Effector memory CD8-positive, alpha-beta T cell (primary cell): ENCODE data around the gene SYCE1.
A peak's percentile ranks its signal among the peaks of the same experiment; 100 is the strongest.
"Not testable (repeated sequence)": the region's sequence is repeated elsewhere in the genome, so short reads cannot be mapped to it uniquely, and the experiment has no call there.

Experiments used
- ATAC-seq: fragments of 150-1000 bp; cut with Tn5 transposase; replicated peaks from 2 replicates; pipeline ENCODE4 v1.10.0; 2021; ENCODE audit warnings: mild to moderate bottlenecking, moderate library complexity
- DNase-seq, 3 experiments: peaks; one replicate each; pipeline ENCODE4 v3.0.0; 2021
- H3K27ac Mint-ChIP-seq, 2 donors: one replicate each; pipeline ENCODE4 v1.8.0; 2022; ENCODE audit warnings: mild to moderate bottlenecking in 2 of 2, mixed read lengths in 2 of 2, moderate library complexity in 2 of 2
- H3K27me3 Mint-ChIP-seq, 2 donors: one replicate each; pipeline ENCODE4 v1.8.0; 2022; ENCODE audit warnings: mixed read lengths in 2 of 2
- H3K36me3 Mint-ChIP-seq: one replicate; pipeline ENCODE4 v1.8.0; 2022; ENCODE audit warnings: mild to moderate bottlenecking, moderate library complexity, mixed read lengths; ENCODE audit not compliant: insufficient read depth
- H3K4me1 Mint-ChIP-seq, 2 donors: one replicate each; pipeline ENCODE4 v1.8.0; 2022; ENCODE audit warnings: low read depth in 2 of 2, mixed read lengths in 2 of 2
- H3K4me3 Mint-ChIP-seq, 2 donors: one replicate each; pipeline ENCODE4 v1.8.0; 2022; ENCODE audit warnings: mild to moderate bottlenecking in 2 of 2, mixed read lengths in 2 of 2, moderate library complexity in 2 of 2
- H3K9me3 Mint-ChIP-seq, 2 donors: one replicate each; pipeline ENCODE4 v1.8.0; 2022; ENCODE audit warnings: mixed read lengths in 2 of 2

The SYCE1 gene

GRCh38 chr10:133572055-133572454, 6.7 kb upstream of the SYCE1 start:
- not testable (repeated sequence) for H3K27ac Mint-ChIP-seq, ATAC-seq, DNase-seq, H3K36me3 Mint-ChIP-seq, H3K4me3 Mint-ChIP-seq, H3K4me1 Mint-ChIP-seq, H3K9me3 Mint-ChIP-seq
- H3K27me3 Mint-ChIP-seq = peaks cover 2 to 19% of the 10 kb centered on the region in 2 donors

- H3K4me3 Mint-ChIP-seq, ATAC-seq: not testable (repeated sequence)
These were observed 4.4 kb upstream of the SYCE1 start for GRCh38 chr10:133569801-133570200.

GRCh38 chr10:133568831-133569527, 3.6 kb upstream of the SYCE1 start:
- not testable (repeated sequence) for H3K27ac Mint-ChIP-seq, H3K36me3 Mint-ChIP-seq, H3K4me3 Mint-ChIP-seq, H3K9me3 Mint-ChIP-seq, H3K4me1 Mint-ChIP-seq, DNase-seq
- peaks cover 18 to 28% of the 10 kb centered on the region in 2 donors for H3K27me3 Mint-ChIP-seq
- peak; percentile 32 for ATAC-seq

More at GRCh38 chr10:133569801-133570200, 4.4 kb upstream of the SYCE1 start:
- not testable (repeated sequence) for H3K36me3 Mint-ChIP-seq, H3K27ac Mint-ChIP-seq, H3K9me3 Mint-ChIP-seq, DNase-seq, H3K4me1 Mint-ChIP-seq
- peaks cover 10 to 20% of the 10 kb centered on the region in 2 donors for H3K27me3 Mint-ChIP-seq

- DNase-seq = no peak
These were observed 2.9 kb upstream of the SYCE1 start for GRCh38 chr10:133568287-133568614.

GRCh38 chr10:133567609-133568286, 2.4 kb upstream of the SYCE1 start:
- Mint-ChIP-seq H3K27ac (no peak overlapping the region), H3K4me3 (no peak overlapping the region), H3K4me1 (no peaks in the 10 kb centered on the region), H3K27me3 (peaks cover 19 to 28% of the 10 kb centered on the region in 2 donors), H3K9me3 (no peaks in the 10 kb centered on the region), H3K36me3 (no peaks in the 10 kb centered on the region)
- ATAC-seq (no peak), DNase-seq (no peak)

More at GRCh38 chr10:133568287-133568614, 2.9 kb upstream of the SYCE1 start:
- H3K27me3 Mint-ChIP-seq = peaks cover 19 to 28% of the 10 kb centered on the region in 2 donors
- no peak overlapping the region for H3K4me3 Mint-ChIP-seq
- H3K36me3 Mint-ChIP-seq = no peaks in the 10 kb centered on the region
- no peak overlapping the region for H3K27ac Mint-ChIP-seq
- peaks cover 0 to under 1% of the 10 kb centered on the region in 2 donors for H3K9me3 Mint-ChIP-seq
- H3K4me1 Mint-ChIP-seq = no peaks in the 10 kb centered on the region
- ATAC-seq = no peak

- Mint-ChIP-seq H3K4me1 (no peaks in the 10 kb centered on the region), H3K27ac (no peak overlapping the region), H3K36me3 (no peaks in the 10 kb centered on the region), H3K4me3 (no peak overlapping the region), H3K9me3 (no peaks in the 10 kb centered on the region), H3K27me3 (peaks cover 19 to 32% of the 10 kb centered on the region in 2 donors)
- DNase-seq (no peak), ATAC-seq (no peak)
These were observed 1.7 kb upstream of the SYCE1 start for GRCh38 chr10:133567119-133567518.

- ATAC-seq (no peak), DNase-seq (no peak)
- Mint-ChIP-seq H3K9me3 (no peaks in the 10 kb centered on the region), H3K27me3 (peaks cover 19 to 40% of the 10 kb centered on the region in 2 donors), H3K27ac (no peak overlapping the region), H3K4me1 (no peaks in the 10 kb centered on the region), H3K4me3 (no peak overlapping the region), H3K36me3 (no peaks in the 10 kb centered on the region)
These were observed 567 bp downstream of the SYCE1 start for GRCh38 chr10:133564816-133565215.

- Mint-ChIP-seq H3K4me1 (no peaks in the 10 kb centered on the region), H3K9me3 (no peaks in the 10 kb centered on the region), H3K27ac (no peak overlapping the region), H3K27me3 (peaks cover 41 to 64% of the 10 kb centered on the region in 2 donors), H3K4me3 (no peak overlapping the region), H3K36me3 (no peaks in the 10 kb centered on the region)
- no peak for DNase-seq
- ATAC-seq = no peak
These were observed 6.2 kb downstream of the SYCE1 start for GRCh38 chr10:133559216-133559615.

- Mint-ChIP-seq H3K27ac (no peak overlapping the region), H3K9me3 (no peaks in the 10 kb centered on the region), H3K4me3 (no peak overlapping the region), H3K36me3 (no peaks in the 10 kb centered on the region), H3K4me1 (no peaks in the 10 kb centered on the region), H3K27me3 (peaks cover 42 to 61% of the 10 kb centered on the region in 2 donors)
- no peak for ATAC-seq
- no peak for DNase-seq
These were observed 8.0 kb downstream of the SYCE1 start for GRCh38 chr10:133557381-133557780.

GRCh38 chr10:133555521-133555920, 9.9 kb downstream of the SYCE1 start:
- ATAC-seq (no peak), DNase-seq (no peak)
- Mint-ChIP-seq H3K4me3 (no peak overlapping the region), H3K9me3 (no peaks in the 10 kb centered on the region), H3K27ac (no peak overlapping the region), H3K36me3 (no peaks in the 10 kb centered on the region), H3K4me1 (no peaks in the 10 kb centered on the region), H3K27me3 (peaks cover 49 to 61% of the 10 kb centered on the region in 2 donors)

- H3K9me3 Mint-ChIP-seq = no peaks in the 10 kb centered on the region
- H3K27me3 Mint-ChIP-seq = peaks cover 56 to 66% of the 10 kb centered on the region in 2 donors
- no peaks in the 10 kb centered on the region for H3K36me3 Mint-ChIP-seq
- H3K4me3 Mint-ChIP-seq = no peak overlapping the region
- no peak for DNase-seq
- H3K27ac Mint-ChIP-seq = no peak overlapping the region
- H3K4me1 Mint-ChIP-seq = no peaks in the 10 kb centered on the region
- ATAC-seq = no peak
These were observed 10.8 kb downstream of the SYCE1 start for GRCh38 chr10:133554600-133554999.

- Mint-ChIP-seq H3K36me3 (peaks cover 3% of the 10 kb centered on the region), H3K27ac (peak overlapping the region in 1 of 2 donors; percentile 24), H3K27me3 (peaks cover 32 to 48% of the 10 kb centered on the region in 2 donors), H3K9me3 (peaks cover 4 to 11% of the 10 kb centered on the region in 2 donors), H3K4me1 (peaks cover 5 to 7% of the 10 kb centered on the region in 2 donors), H3K4me3 (no peak overlapping the region)
- DNase-seq (no peak), ATAC-seq (peak; percentile 21)
These were observed 20.9 kb downstream of the SYCE1 start for GRCh38 chr10:133544506-133544905.

- not testable (repeated sequence) for H3K9me3 Mint-ChIP-seq, ATAC-seq, H3K36me3 Mint-ChIP-seq, H3K4me3 Mint-ChIP-seq, H3K27ac Mint-ChIP-seq, DNase-seq, H3K4me1 Mint-ChIP-seq
- peaks cover 11 to 24% of the 10 kb centered on the region in 2 donors for H3K27me3 Mint-ChIP-seq
These were observed 23.9 kb downstream of the SYCE1 start for GRCh38 chr10:133541441-133541975.
